ENCODE measurements around the gene COL18A1. TPM values are rescaled to one million over a fixed set of nuclear protein-coding genes. Genes with fewer than 3 reads are reported as not detected.
A peak's percentile ranks its signal among the peaks of the same experiment; 100 is the strongest.

The COL18A1 gene
- total and polyA plus RNA-seq, 2 of the 8 experiments (the other 6 are each of a cell fraction or from before 2014, with no cell fraction given): 145 to 201 TPM

DNA sequence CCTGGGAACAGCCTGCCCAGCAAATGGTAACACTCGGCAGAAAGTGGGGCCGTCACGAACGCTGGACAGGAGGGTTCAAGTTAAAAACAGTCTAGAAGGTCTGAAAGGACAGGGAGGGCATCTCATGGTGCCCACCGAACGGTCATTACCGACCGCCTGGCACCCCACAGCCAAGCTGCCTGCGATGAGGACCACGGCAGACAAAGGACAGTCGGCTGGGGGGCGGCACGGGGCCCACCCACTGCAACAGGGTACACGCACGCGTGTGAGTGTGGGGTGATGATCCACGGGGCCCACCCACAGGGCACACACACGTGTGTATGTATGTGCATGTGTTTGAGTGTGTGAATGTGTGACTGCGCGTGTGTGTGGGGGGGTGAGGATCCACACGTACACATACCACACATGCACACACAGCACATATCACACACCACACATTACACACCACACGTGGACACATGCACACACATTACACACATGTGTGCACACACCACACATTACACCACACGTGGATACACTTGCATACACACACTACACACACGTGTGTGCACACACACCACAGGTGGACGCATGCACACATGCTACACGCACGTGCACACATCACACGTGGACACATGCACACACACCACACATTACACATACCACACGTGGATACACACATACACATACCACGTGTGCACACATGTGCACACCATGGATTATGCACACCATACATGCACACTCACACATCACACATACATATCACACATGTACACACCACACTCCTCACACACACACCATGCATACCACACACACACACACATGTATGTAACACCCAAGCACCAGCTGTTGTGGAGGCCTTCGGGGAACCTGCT is 74.1 kb downstream of the COL18A1 start:
- DNase-seq (ENCODE audit: low read depth in 1 of 2, low spot score in 2 of 2) (no peak), FAIRE-seq (no peak)
- Histone ChIP-seq H3K56ac (replicated peaks; ENCODE audit: insufficient read length, low read depth, low read length) (no peak overlapping the region), H3K4me3 (ENCODE audit: extremely low read depth in 1 of 4, insufficient read depth in 2 of 4, low read depth in 3 of 4, low read length in 4 of 4) (no peak overlapping the region), H4K20me1 (replicated peaks in 1 of 2; ENCODE audit: control insufficient read depth in 1 of 2, insufficient read depth in 2 of 2, low read length in 2 of 2) (peaks cover 10 to 27% of the 10 kb centered on the region in 2 experiments), H4K8ac (ENCODE audit: extremely low read depth, insufficient read depth, low read length) (no peak overlapping the region), H3K36me3 (ENCODE audit: control insufficient read depth in 2 of 4, insufficient read depth in 4 of 4, low read length in 3 of 4) (peaks cover 13 to 90% (median 53%) of the 10 kb centered on the region in 4 experiments), H4K5ac (ENCODE audit: insufficient read length, low read depth, low read length) (no peak overlapping the region), H2BK12ac (ENCODE audit: low read depth, low read length) (peak overlapping the region; percentile 84; the same call in 1 of the 2 replicates), H3K27me3 (replicated peaks in 1 of 4; ENCODE audit: control insufficient read depth in 3 of 4, extremely low read depth in 1 of 4, insufficient read depth in 3 of 4, low read length in 3 of 4) (no peaks in the 10 kb centered on the region), H3K23me2 (ENCODE audit: low read depth, low read length) (peaks cover 10% of the 10 kb centered on the region), H2AK5ac (ENCODE audit: low read depth, low read length) (peak overlapping the region; percentile 71; the same call in 1 of the 2 replicates), H2BK20ac (ENCODE audit: low read length) (no peak overlapping the region), H3K79me2 (ENCODE audit: control insufficient read depth in 1 of 2, insufficient read depth in 2 of 2, low read length in 2 of 2) (no peaks in the 10 kb centered on the region), H3K9ac (replicated peaks in 1 of 4; ENCODE audit: extremely low read depth in 1 of 4, low read depth in 3 of 4, low read length in 3 of 4) (peak overlapping the region in 1 of 4 experiments; percentile 13; a peak in 2 of 7 replicates), H2BK5ac (ENCODE audit: low read depth, low read length) (peak overlapping the region; percentile 9; the same call in 1 of the 2 replicates), H3K4me1 (replicated peaks in 1 of 4; ENCODE audit: control insufficient read depth in 3 of 4, insufficient read depth in 4 of 4, low read length in 3 of 4) (no peaks in the 10 kb centered on the region), H2BK15ac (ENCODE audit: low read length) (no peak overlapping the region), H3K9me3 (ENCODE audit: insufficient read depth in 2 of 2, low read depth in 1 of 2, low read length in 1 of 2) (peaks cover 3 to 4% of the 10 kb centered on the region in 2 experiments; a peak in 2 of 4 replicates), H3K4ac (replicated peaks; ENCODE audit: insufficient read length, low read depth, low read length) (peak overlapping the region; percentile 98), H2BK120ac (replicated peaks; ENCODE audit: low read depth, low read length) (peak overlapping the region; percentile 67), H3K18ac (ENCODE audit: extremely low read depth, low read length) (no peak overlapping the region), H3K79me1 (ENCODE audit: low read depth, low read length) (peaks cover 2% of the 10 kb centered on the region; the same call in 1 of the 2 replicates), H3K4me2 (ENCODE audit: insufficient read depth in 1 of 2, low read depth in 2 of 2, low read length in 2 of 2) (no peak overlapping the region), H3K14ac (ENCODE audit: insufficient read length) (no peak overlapping the region), H3K23ac (ENCODE audit: insufficient read length) (no peak overlapping the region), H2AFZ (ENCODE audit: low read length) (no peak overlapping the region), H3K27ac (ENCODE audit: low read depth, low read length) (no peak overlapping the region; the same call in 1 of the 2 replicates), H4K91ac (replicated peaks; ENCODE audit: insufficient read length, low read length) (peak overlapping the region; percentile 83)
- TF ChIP-seq CREB1 (IDR thresholded peaks at IDR 0.05): no peak
- TF ChIP-seq NANOG (IDR thresholded peaks at IDR 0.05; ENCODE audit: insufficient read depth, low read depth, low read length, poor library complexity, severe bottlenecking): no peak
- TF ChIP-seq POLR2AphosphoS5 (IDR thresholded peaks at IDR 0.05; ENCODE audit: low read depth, low read length): peak; percentile 51; the same call in 1 of the 2 replicates
- no peak for TF ChIP-seq CTBP2 (IDR thresholded peaks at IDR 0.05; ENCODE audit: borderline replicate concordance, insufficient read depth, insufficient read length, low read length)
- WGBS, 2 experiments (ENCODE audit: extremely low coverage in 1 of 2, insufficient coverage in 1 of 2, insufficient read length in 1 of 2, insufficient replicate concordance in 2 of 2, low coverage in 1 of 2, low lambda C conversion rate in 2 of 2, missing lambda C conversion rate in 1 of 2): 95% methylated on average over 31 of the region's 31 CpGs; no CpG with 5 or more reads in 1 of the 2 experiments
- ChIA-PET POLR2A (ENCODE audit: partially characterized antibody) (interaction anchor here (1.1 to 1.6 kb wide), 3 partner anchors 9 to 26 kb away, joined by 3 to 5 read pairs (median 5); no protein-coding TSS in a partner anchor), CTCF (ENCODE audit: partially characterized antibody) (interaction anchor here (0.7 to 2.2 kb wide), 8 partner anchors 8 to 208 kb away, joined by 3 to 5 read pairs (median 3); no protein-coding TSS in a partner anchor)

Measured in H1 (cell line).